ENCODE results near the gene ANK2. TPM values are rescaled to one million over a fixed set of nuclear protein-coding genes. Genes with fewer than 3 reads are reported as not detected.

Gene ANK2
- total RNA-seq, 4 donors from 2014 or later: 13.7 to 47.4 (median 30.5) TPM

- in situ Hi-C loops (cut with MboI; ENCODE audit: low pct_ligation_motif_present in 1 of 4, low pct_unique_long_range_greater_than_20kb in 1 of 4, low sequenced_read_pairs in 3 of 4) (no loop called here), intact Hi-C loops (cut with DNase I; ENCODE audit: low total_unique reads) (no loop called here)
- Histone ChIP-seq H3K36me3 (no peaks in the 10 kb centered on the region), H3K4me3 (no peak overlapping the region), H3K27me3 (no peaks in the 10 kb centered on the region), H3K27ac (no peak overlapping the region), H3K4me1 (no peaks in the 10 kb centered on the region), H3K9me3 (no peaks in the 10 kb centered on the region)
- WGBS, 2 donors (ENCODE audit: low coverage in 1 of 2): 60 to 74% methylated on average over 1 of the region's 1 CpG
- TF ChIP-seq POLR2A (IDR thresholded peaks at IDR 0.05) (no peak), CTCF (IDR thresholded peaks at IDR 0.05) (no peak), POLR2AphosphoS5 (IDR thresholded peaks at IDR 0.05) (no peak), EP300 (IDR thresholded peaks at IDR 0.05; ENCODE audit: low read depth) (no peak)
- DNase-seq: no peak
Measured at GRCh38 chr4:113302051-113302450, 252.6 kb downstream of the ANK2 start.

- 64 to 67% methylated on average over 1 of the region's 1 CpG for WGBS, 2 donors (ENCODE audit: low coverage in 1 of 2)
- Histone ChIP-seq H3K9me3 (no peaks in the 10 kb centered on the region), H3K27ac (no peak overlapping the region), H3K36me3 (no peaks in the 10 kb centered on the region), H3K4me1 (no peaks in the 10 kb centered on the region), H3K4me3 (no peak overlapping the region), H3K27me3 (no peaks in the 10 kb centered on the region)
- no peak for TF ChIP-seq POLR2AphosphoS5 (IDR thresholded peaks at IDR 0.05)
- no peak for TF ChIP-seq POLR2A (IDR thresholded peaks at IDR 0.05)
- no peak for TF ChIP-seq CTCF (IDR thresholded peaks at IDR 0.05)
- TF ChIP-seq EP300 (IDR thresholded peaks at IDR 0.05; ENCODE audit: low read depth): no peak
- in situ Hi-C loops (cut with MboI; ENCODE audit: low pct_ligation_motif_present in 1 of 4, low pct_unique_long_range_greater_than_20kb in 1 of 4, low sequenced_read_pairs in 3 of 4): no loop called here
- DNase-seq: no peak
- intact Hi-C loops (cut with DNase I; ENCODE audit: low total_unique reads): no loop called here
Measured at GRCh38 chr4:113303315-113303714, 253.9 kb downstream of the ANK2 start.

GRCh38 chr4:113311047-113311446 lies 261.6 kb downstream of the ANK2 start:
- no peaks in the 10 kb centered on the region for H3K9me3 ChIP-seq
- intact Hi-C loops (cut with DNase I; ENCODE audit: low total_unique reads) (no loop called here), in situ Hi-C loops (cut with MboI; ENCODE audit: low pct_ligation_motif_present in 1 of 4, low pct_unique_long_range_greater_than_20kb in 1 of 4, low sequenced_read_pairs in 3 of 4) (no loop called here)
- WGBS, 2 donors (ENCODE audit: low coverage in 1 of 2): 83 to 84% methylated on average over 2 of the region's 2 CpGs
- H3K27ac ChIP-seq: no peak overlapping the region
- DNase-seq: no peak
- H3K27me3 ChIP-seq: no peaks in the 10 kb centered on the region
- no peak for TF ChIP-seq EP300 (IDR thresholded peaks at IDR 0.05; ENCODE audit: low read depth)
- no peak for TF ChIP-seq CTCF (IDR thresholded peaks at IDR 0.05)
- TF ChIP-seq POLR2AphosphoS5 (IDR thresholded peaks at IDR 0.05): no peak
- no peak for TF ChIP-seq POLR2A (IDR thresholded peaks at IDR 0.05)
- no peaks in the 10 kb centered on the region for H3K4me1 ChIP-seq
- H3K36me3 ChIP-seq: no peaks in the 10 kb centered on the region
- H3K4me3 ChIP-seq: no peak overlapping the region

GRCh38 chr4:113312529-113312928 lies 263.1 kb downstream of the ANK2 start:
- WGBS, 2 donors (ENCODE audit: low coverage in 1 of 2): 80 to 85% methylated on average over 3 of the region's 3 CpGs
- Histone ChIP-seq H3K27ac (no peak overlapping the region), H3K4me3 (no peak overlapping the region), H3K27me3 (no peaks in the 10 kb centered on the region), H3K36me3 (no peaks in the 10 kb centered on the region), H3K9me3 (no peaks in the 10 kb centered on the region), H3K4me1 (no peaks in the 10 kb centered on the region)
- in situ Hi-C loops (cut with MboI; ENCODE audit: low pct_ligation_motif_present in 1 of 4, low pct_unique_long_range_greater_than_20kb in 1 of 4, low sequenced_read_pairs in 3 of 4) (no loop called here), intact Hi-C loops (cut with DNase I; ENCODE audit: low total_unique reads) (no loop called here)
- no peak for TF ChIP-seq POLR2A (IDR thresholded peaks at IDR 0.05)
- no peak for TF ChIP-seq POLR2AphosphoS5 (IDR thresholded peaks at IDR 0.05)
- TF ChIP-seq CTCF (IDR thresholded peaks at IDR 0.05): no peak
- TF ChIP-seq EP300 (IDR thresholded peaks at IDR 0.05; ENCODE audit: low read depth): no peak
- no peak for DNase-seq
